ENCODE data around the gene ADGRG3.

GRCh38 chr16:57630931-57631845, 36.9 kb upstream of the ADGRG3 start:
- TF ChIP-seq CTCF (conservative IDR thresholded peaks at IDR 0.05; ENCODE audit: low read length), result no peak
- TF ChIP-seq EZH2phosphoT487 (IDR thresholded peaks at IDR 0.05; ENCODE audit: borderline replicate concordance), result no peak

Measured in Loucy (cell line).